GM12801 (cell line): Measurements from ENCODE around the gene NLRP5.

ENCODE experiments used
- TF ChIP-seq, protein P1 (sequence below): IDR thresholded peaks from one replicate; pipeline ENCODE4 v1.5.1; 2011; ENCODE audit warnings: control low read depth; ENCODE audit not compliant: insufficient read length; ENCODE audit errors: extremely low read depth

Gene NLRP5

DNA sequence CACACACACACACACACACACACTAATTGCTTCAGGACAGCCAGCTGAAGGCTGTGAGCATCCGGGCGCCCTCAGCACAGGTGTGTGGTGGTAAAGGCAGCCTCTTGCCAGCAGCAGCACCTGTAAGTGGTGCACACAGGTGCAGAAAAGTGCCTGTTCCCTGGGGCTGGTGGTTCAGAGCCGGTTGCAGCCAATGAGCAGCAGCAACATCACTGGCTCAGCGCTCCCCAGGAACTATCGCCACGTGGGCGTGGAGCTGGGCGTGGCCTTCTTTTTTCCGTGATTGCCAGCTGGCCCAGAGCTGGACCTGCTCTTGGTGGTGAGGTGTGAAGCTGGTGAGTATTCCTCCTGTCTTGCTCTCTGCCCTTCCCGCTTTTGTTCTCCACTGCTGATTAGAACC, at the start of gene NLRP5:
NLRP5 (plus strand) TSS at position 289 of the 400 bp plus-strand sequence.
- TF ChIP-seq, protein P1, sequence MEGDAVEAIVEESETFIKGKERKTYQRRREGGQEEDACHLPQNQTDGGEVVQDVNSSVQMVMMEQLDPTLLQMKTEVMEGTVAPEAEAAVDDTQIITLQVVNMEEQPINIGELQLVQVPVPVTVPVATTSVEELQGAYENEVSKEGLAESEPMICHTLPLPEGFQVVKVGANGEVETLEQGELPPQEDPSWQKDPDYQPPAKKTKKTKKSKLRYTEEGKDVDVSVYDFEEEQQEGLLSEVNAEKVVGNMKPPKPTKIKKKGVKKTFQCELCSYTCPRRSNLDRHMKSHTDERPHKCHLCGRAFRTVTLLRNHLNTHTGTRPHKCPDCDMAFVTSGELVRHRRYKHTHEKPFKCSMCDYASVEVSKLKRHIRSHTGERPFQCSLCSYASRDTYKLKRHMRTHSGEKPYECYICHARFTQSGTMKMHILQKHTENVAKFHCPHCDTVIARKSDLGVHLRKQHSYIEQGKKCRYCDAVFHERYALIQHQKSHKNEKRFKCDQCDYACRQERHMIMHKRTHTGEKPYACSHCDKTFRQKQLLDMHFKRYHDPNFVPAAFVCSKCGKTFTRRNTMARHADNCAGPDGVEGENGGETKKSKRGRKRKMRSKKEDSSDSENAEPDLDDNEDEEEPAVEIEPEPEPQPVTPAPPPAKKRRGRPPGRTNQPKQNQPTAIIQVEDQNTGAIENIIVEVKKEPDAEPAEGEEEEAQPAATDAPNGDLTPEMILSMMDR, result no peak

DNA sequence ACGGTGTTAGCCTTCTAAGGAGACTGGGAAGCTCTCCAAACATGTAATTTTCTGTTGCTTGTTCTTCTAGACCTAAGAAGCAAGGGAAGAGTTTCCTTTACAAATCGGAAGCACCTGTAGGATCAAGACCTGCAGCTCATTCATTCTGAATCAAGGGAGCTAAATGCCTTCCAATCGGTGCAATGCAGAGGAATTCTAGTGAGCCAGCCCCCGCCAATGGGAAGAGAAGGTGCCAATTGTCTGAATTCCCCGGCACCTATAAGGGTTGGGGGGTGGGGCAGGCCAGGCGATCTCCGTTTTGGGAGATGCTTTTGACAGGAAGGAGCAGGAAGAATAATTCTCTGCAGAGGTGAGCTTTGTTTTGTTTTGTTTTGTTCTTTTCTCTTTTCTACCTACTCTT, 47.4 kb upstream of the NLRP5 start:
- TF ChIP-seq, protein P1, result no peak

DNA sequence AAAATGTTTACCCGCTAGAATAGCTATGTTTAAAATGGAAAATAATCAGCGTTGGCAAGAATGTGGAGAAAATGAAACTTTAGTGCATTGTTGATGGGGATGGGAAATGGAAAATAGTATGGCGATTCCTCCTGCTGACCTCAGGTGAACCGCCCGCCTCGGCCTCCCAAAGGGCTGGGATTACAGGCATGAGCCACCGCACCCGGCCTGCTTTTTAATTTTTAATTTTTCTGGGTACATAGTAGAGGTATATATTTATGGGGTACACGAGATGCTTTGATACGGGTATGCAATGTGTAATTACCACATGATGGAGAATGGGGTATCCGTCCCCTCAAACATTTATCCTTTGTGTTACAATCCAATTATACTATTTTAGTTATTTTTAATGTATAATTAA, 46.3 kb upstream of the NLRP5 start:
- TF ChIP-seq, protein P1, result no peak

DNA sequence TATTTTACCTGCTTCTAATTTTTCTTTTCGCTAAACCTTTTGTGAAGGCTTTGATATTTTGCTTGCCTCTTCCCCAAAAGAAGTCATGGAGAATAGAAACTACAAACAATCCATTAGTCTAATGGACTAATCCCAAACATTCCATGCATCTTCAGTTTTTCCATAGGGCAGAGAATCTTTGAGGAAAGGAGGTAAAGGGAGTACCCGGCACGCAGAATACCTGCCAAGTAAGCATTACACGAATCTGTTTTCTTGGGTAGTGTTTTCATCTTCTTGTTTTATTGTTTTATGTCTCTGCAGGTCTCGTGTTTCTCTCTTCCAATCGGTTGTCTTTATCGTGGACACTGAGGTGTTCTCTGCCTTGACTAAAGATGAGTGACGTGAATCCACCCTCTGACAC, 39.0 kb upstream of the NLRP5 start, which contains the start of gene NLRP8:
NLRP8 (plus strand) TSS at position 301 of the 400 bp plus-strand sequence.
- TF ChIP-seq, protein P1, result no peak

DNA sequence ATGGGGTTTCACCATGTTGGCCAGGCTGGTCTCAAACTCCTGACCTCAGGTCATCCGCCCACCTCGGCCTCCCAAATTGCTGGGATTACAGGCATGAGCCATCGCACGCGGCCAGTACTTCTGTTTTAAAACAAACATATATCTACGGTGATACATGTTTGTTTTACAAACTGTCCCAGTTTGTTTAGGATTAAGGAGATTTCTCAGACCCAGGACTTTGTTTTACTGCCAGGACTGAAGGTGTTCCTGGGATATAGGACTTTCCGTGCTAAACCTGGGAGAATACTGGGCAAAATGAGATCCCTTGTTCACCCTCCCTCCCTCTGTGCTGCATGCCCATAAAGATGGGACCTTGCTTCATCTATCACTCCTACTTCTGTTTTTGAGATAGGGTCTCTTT, 30.1 kb upstream of the NLRP5 start:
- TF ChIP-seq, protein P1, result no peak

DNA sequence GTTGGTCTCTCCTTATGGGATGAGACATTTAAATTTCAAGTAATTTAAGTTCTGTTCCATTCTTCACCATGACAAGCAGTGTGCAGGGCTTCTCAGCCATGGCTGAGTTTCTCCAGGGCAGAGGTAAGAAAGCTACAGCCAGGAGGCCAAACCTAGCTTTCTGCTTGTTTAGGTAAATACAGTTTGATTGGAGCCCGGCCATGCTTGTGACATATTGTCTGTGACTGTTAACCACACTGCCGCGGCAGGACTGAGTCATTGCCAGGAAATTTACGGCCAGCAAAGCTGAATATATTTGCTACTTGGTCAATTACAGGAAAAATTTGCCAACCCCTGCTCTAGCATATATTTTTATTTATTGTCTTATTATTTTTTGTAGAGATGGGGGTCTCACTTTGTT, 28.2 kb upstream of the NLRP5 start:
- TF ChIP-seq, protein P1, result no peak

DNA sequence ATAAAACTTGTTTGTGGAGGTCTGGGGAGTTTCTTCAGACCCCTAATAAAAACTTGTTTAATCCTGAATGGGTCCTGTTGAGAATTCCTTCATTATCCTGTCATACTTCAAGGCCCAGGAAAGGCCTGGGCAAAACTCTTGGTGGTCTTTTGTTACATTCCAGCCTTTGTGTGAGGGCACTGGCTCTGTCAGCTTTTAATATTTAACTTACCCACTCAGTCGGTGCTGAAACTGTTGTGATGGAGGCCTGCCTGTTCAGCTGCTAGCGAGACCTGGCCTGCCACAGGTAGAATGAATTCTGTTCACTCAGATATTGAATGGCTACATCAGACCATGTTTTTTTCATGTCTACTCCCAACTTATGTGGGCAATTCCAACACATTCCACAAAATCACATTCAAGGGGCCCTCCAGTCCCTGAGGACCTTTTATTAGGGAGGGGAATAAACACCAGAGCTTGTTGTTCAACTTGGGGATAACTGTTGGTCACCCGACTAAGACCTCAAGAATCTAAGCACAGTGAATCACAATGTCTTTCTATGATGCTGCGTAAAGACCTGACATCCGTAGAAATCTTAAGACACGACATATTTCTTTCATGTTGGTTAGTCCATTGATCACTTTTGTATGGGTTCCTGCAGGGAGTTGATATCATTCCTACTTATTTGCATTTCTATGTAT, 26.4 kb upstream of the NLRP5 start:
- TF ChIP-seq, protein P1, result no peak
